ENCODE measurements around the gene XG. TPM values are rescaled to one million over a fixed set of nuclear protein-coding genes. Genes with fewer than 3 reads are reported as not detected.

Gene XG
- total and polyA plus RNA-seq, 2 of the 8 experiments (the other 6 are each of a cell fraction or from before 2014, with no cell fraction given): 0.33 to 0.78 TPM

DNA sequence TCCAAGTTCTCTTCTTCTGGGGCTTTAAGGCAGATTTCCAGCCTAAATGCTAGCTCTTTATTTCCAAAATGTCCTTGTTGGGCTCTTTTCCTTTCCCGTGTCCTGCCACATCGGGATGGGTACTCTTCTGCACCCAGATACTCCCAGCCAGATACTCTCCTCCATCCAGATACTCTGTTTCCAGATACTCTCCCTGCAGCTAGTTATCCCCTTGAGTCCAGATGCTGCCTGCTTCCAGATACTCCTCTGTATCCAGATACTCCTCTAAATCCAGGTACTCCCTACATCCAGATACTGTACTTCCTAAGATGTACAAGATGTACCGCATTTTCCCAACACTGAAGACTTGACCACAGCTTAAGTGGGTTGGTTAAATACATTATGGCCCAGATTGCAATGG, 10.5 kb upstream of the XG start:
- CTCF ChIA-PET (ENCODE audit: partially characterized antibody): no interaction called here
- no peaks in the 10 kb centered on the region for H4K20me1 ChIP-seq (replicated peaks in 1 of 2; ENCODE audit: control insufficient read depth in 1 of 2, insufficient read depth in 2 of 2, low read length in 2 of 2)
- DNase-seq (ENCODE audit: low read depth in 1 of 2, low spot score in 2 of 2) (no peak), FAIRE-seq (no peak)
- no peak overlapping the region for H3K56ac ChIP-seq (replicated peaks; ENCODE audit: insufficient read length, low read depth, low read length)
- no peak overlapping the region for H3K4me3 ChIP-seq (ENCODE audit: extremely low read depth in 1 of 4, insufficient read depth in 2 of 4, low read depth in 3 of 4, low read length in 4 of 4)
- no peaks in the 10 kb centered on the region for H3K79me2 ChIP-seq (ENCODE audit: control insufficient read depth in 1 of 2, insufficient read depth in 2 of 2, low read length in 2 of 2)
- H2BK15ac ChIP-seq (ENCODE audit: low read length): no peak overlapping the region
- H2BK5ac ChIP-seq (ENCODE audit: low read depth, low read length): no peak overlapping the region
- POLR2A ChIA-PET (ENCODE audit: partially characterized antibody): no interaction called here
- no peak overlapping the region for H4K8ac ChIP-seq (ENCODE audit: extremely low read depth, insufficient read depth, low read length)
- no peak overlapping the region for H2BK120ac ChIP-seq (replicated peaks; ENCODE audit: low read depth, low read length)
- no peak overlapping the region for H2AK5ac ChIP-seq (ENCODE audit: low read depth, low read length)
- H4K91ac ChIP-seq (replicated peaks; ENCODE audit: insufficient read length, low read length): no peak overlapping the region
- 98% methylated on average over 3 of the region's 3 CpGs; no CpG with 5 or more reads in 1 of the 2 experiments for WGBS, 2 experiments (ENCODE audit: extremely low coverage in 1 of 2, insufficient coverage in 1 of 2, insufficient read length in 1 of 2, insufficient replicate concordance in 2 of 2, low coverage in 1 of 2, low lambda C conversion rate in 2 of 2, missing lambda C conversion rate in 1 of 2)
- no peak overlapping the region for H3K23ac ChIP-seq (ENCODE audit: insufficient read length)
- H3K27me3 ChIP-seq (replicated peaks in 1 of 4; ENCODE audit: control insufficient read depth in 3 of 4, extremely low read depth in 1 of 4, insufficient read depth in 3 of 4, low read length in 3 of 4): no peaks in the 10 kb centered on the region
- no peak for TF ChIP-seq RXRA (IDR thresholded peaks at IDR 0.05; ENCODE audit: insufficient read depth, low read depth, low read length)
- TF ChIP-seq MAX (IDR thresholded peaks at IDR 0.05): no peak
- no peak for TF ChIP-seq POLR2AphosphoS5 (IDR thresholded peaks at IDR 0.05; ENCODE audit: low read depth, low read length)
- TF ChIP-seq, protein P1, sequence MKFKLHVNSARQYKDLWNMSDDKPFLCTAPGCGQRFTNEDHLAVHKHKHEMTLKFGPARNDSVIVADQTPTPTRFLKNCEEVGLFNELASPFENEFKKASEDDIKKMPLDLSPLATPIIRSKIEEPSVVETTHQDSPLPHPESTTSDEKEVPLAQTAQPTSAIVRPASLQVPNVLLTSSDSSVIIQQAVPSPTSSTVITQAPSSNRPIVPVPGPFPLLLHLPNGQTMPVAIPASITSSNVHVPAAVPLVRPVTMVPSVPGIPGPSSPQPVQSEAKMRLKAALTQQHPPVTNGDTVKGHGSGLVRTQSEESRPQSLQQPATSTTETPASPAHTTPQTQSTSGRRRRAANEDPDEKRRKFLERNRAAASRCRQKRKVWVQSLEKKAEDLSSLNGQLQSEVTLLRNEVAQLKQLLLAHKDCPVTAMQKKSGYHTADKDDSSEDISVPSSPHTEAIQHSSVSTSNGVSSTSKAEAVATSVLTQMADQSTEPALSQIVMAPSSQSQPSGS (IDR thresholded peaks at IDR 0.05; ENCODE audit: low read length): no peak
- TF ChIP-seq BACH1 (IDR thresholded peaks at IDR 0.05; ENCODE audit: low read length): no peak
- no peak for TF ChIP-seq CREB1 (IDR thresholded peaks at IDR 0.05)
- no peak for TF ChIP-seq EZH2 (IDR thresholded peaks at IDR 0.05; ENCODE audit: low read depth, low read length, severe bottlenecking)
- no peak for TF ChIP-seq TAF7 (optimal IDR thresholded peaks at IDR 0.05; ENCODE audit: borderline replicate concordance, low read depth, low read length)
- no peak for TF ChIP-seq POU5F1 (IDR thresholded peaks at IDR 0.05; ENCODE audit: low read depth, low read length)
- no peaks in the 10 kb centered on the region for H3K23me2 ChIP-seq (ENCODE audit: low read depth, low read length)
- H3K27ac ChIP-seq (ENCODE audit: low read depth, low read length): no peak overlapping the region
- H3K14ac ChIP-seq (ENCODE audit: insufficient read length): no peak overlapping the region
- H2AFZ ChIP-seq (ENCODE audit: low read length): no peak overlapping the region
- no peak overlapping the region for H3K4me2 ChIP-seq (ENCODE audit: insufficient read depth in 1 of 2, low read depth in 2 of 2, low read length in 2 of 2)
- no peaks in the 10 kb centered on the region for H3K4me1 ChIP-seq (replicated peaks in 1 of 4; ENCODE audit: control insufficient read depth in 3 of 4, insufficient read depth in 4 of 4, low read length in 3 of 4)
- H3K36me3 ChIP-seq (ENCODE audit: control insufficient read depth in 2 of 4, insufficient read depth in 4 of 4, low read length in 3 of 4): no peaks in the 10 kb centered on the region; a peak in 2 of 8 replicates
- no peak overlapping the region for H3K18ac ChIP-seq (ENCODE audit: extremely low read depth, low read length)
- no peak overlapping the region for H2BK12ac ChIP-seq (ENCODE audit: low read depth, low read length)
- H3K9me3 ChIP-seq (ENCODE audit: insufficient read depth in 2 of 2, low read depth in 1 of 2, low read length in 1 of 2): no peaks in the 10 kb centered on the region
- H3K4ac ChIP-seq (replicated peaks; ENCODE audit: insufficient read length, low read depth, low read length): no peak overlapping the region
- no peaks in the 10 kb centered on the region for H3K79me1 ChIP-seq (ENCODE audit: low read depth, low read length)
- H3K9ac ChIP-seq (replicated peaks in 1 of 4; ENCODE audit: extremely low read depth in 1 of 4, low read depth in 3 of 4, low read length in 3 of 4): no peak overlapping the region
- H2BK20ac ChIP-seq (ENCODE audit: low read length): no peak overlapping the region
- no peak overlapping the region for H4K5ac ChIP-seq (ENCODE audit: insufficient read length, low read depth, low read length)
